HEK293 (cell line): Measurements from ENCODE around the gene RCSD1.

Experiments
- CTCF ChIA-PET: fragments of 350-600 bp; formaldehyde crosslinking; extraction: SDS; loops from one replicate; lab custom pipeline; 2021; ENCODE audit warnings: antibody characterized with exemption; lab: Yijun Ruan, JAX
- POLR2A ChIA-PET: fragments of 300-600 bp; formaldehyde crosslinking; extraction: SDS; loops from one replicate; lab custom pipeline; 2020; ENCODE audit warnings: antibody characterized with exemption, inconsistent platforms; lab: Yijun Ruan, JAX
- H3K27ac ChIP-seq: fragments of 200-500 bp; sonication (Bioruptor generic); 2 replicates; pipeline ENCODE4 v1.5.1; 2014; ENCODE audit warnings: low read depth, low read length, control low read depth, inconsistent platforms; ENCODE audit errors: extremely low read depth
- H3K36me3 ChIP-seq, 2 experiments: fragments of 200-500 bp in 1 of 2; sonication (Bioruptor generic) in 1 of 2; 1 replicate in 1 of 2; 2 replicates in 1 of 2; pipeline ENCODE4 v1.5.1; 2014 to 2017; ENCODE audit warnings: inconsistent platforms in 2 of 2, low read length in 2 of 2; ENCODE audit not compliant: control insufficient read depth in 2 of 2, insufficient read depth in 1 of 2
- H3K4me1 ChIP-seq: fragments of 200-500 bp; sonication (Bioruptor generic); 2 replicates; pipeline ENCODE4 v1.5.1; 2014; ENCODE audit warnings: mild to moderate bottlenecking, low read length, inconsistent platforms; ENCODE audit not compliant: control insufficient read depth, insufficient read depth
- H3K4me3 ChIP-seq: 2 replicates; pipeline ENCODE4 v1.5.1; 2011; ENCODE audit warnings: low read depth, mild to moderate bottlenecking, control low read depth, low read length, moderate library complexity
- H3K9me3 ChIP-seq: fragments of 200-500 bp; sonication (Bioruptor generic); 2 replicates; pipeline ENCODE4 v1.5.1; 2014; ENCODE audit warnings: low read depth, low read length, inconsistent platforms; ENCODE audit not compliant: control insufficient read depth, insufficient read depth
- GLI2 ChIP-seq: fragments of 450-650 bp; formaldehyde crosslinking; IDR thresholded peaks from 2 replicates; pipeline ENCODE4; 2017; ENCODE audit warnings: missing biosample characterization, missing genetic modification characterization, low read depth, borderline replicate concordance
- GLIS1 ChIP-seq: fragments of 450-650 bp; formaldehyde crosslinking; IDR thresholded peaks from 2 replicates; pipeline ENCODE4 v1.5.1; 2016; ENCODE audit warnings: missing biosample characterization, missing genetic modification characterization
- MYNN ChIP-seq: fragments of 450-650 bp; formaldehyde crosslinking; IDR thresholded peaks from 2 replicates; pipeline ENCODE4 v1.5.1; 2016; ENCODE audit warnings: missing biosample characterization, missing genetic modification characterization, borderline replicate concordance
- MZF1 ChIP-seq: fragments of 450-650 bp; formaldehyde crosslinking; IDR thresholded peaks from 2 replicates; pipeline ENCODE4 v1.5.1; 2017; ENCODE audit warnings: missing biosample characterization, missing genetic modification characterization, borderline replicate concordance
- REST ChIP-seq: fragments of 450-650 bp; formaldehyde crosslinking; IDR thresholded peaks from 2 replicates; pipeline ENCODE4 v1.5.1; 2016; ENCODE audit warnings: missing biosample characterization, missing genetic modification characterization
- TCF7L2 ChIP-seq: IDR thresholded peaks from 2 replicates; pipeline ENCODE4 v1.6.1; 2011; ENCODE audit warnings: low read depth, mild to moderate bottlenecking, inconsistent platforms, low read length, moderate library complexity, borderline replicate concordance
- ZBTB44 ChIP-seq: fragments of 450-650 bp; IDR thresholded peaks from 2 replicates; pipeline ENCODE4 v1.5.1; 2018; ENCODE audit warnings: missing biosample characterization, mild to moderate bottlenecking, missing genetic modification characterization
- ZFP41 ChIP-seq: fragments of 450-650 bp; formaldehyde crosslinking; IDR thresholded peaks from 2 replicates; pipeline ENCODE4 v1.5.1; 2016; ENCODE audit warnings: missing biosample characterization, missing genetic modification characterization, borderline replicate concordance
- ZNF114 ChIP-seq: fragments of 450-650 bp; formaldehyde crosslinking; IDR thresholded peaks from 2 replicates; pipeline ENCODE4 v1.5.0; 2017; ENCODE audit warnings: missing biosample characterization, missing genetic modification characterization
- ZNF121 ChIP-seq: fragments of 450-650 bp; formaldehyde crosslinking; IDR thresholded peaks from 2 replicates; pipeline ENCODE4 v1.5.1; 2016; ENCODE audit warnings: missing biosample characterization, missing genetic modification characterization
- ZNF146 ChIP-seq: fragments of 450-650 bp; formaldehyde crosslinking; IDR thresholded peaks from 2 replicates; pipeline ENCODE4 v1.5.1; 2016; ENCODE audit warnings: missing biosample characterization, missing genetic modification characterization
- ZNF157 ChIP-seq: fragments of 450-650 bp; formaldehyde crosslinking; IDR thresholded peaks from 2 replicates; pipeline ENCODE4 v1.5.1; 2016; ENCODE audit warnings: missing biosample characterization, missing genetic modification characterization
- ZNF19 ChIP-seq: fragments of 450-650 bp; formaldehyde crosslinking; IDR thresholded peaks from 2 replicates; pipeline ENCODE4; 2016; ENCODE audit warnings: missing biosample characterization, missing genetic modification characterization, low read depth
- ZNF202 ChIP-seq: fragments of 450-650 bp; formaldehyde crosslinking; IDR thresholded peaks from 2 replicates; pipeline ENCODE4 v1.5.1; 2016; ENCODE audit warnings: missing biosample characterization, missing genetic modification characterization, borderline replicate concordance
- ZNF211 ChIP-seq: fragments of 450-650 bp; formaldehyde crosslinking; IDR thresholded peaks from 2 replicates; pipeline ENCODE4 v1.5.1; 2016; ENCODE audit warnings: low read depth, missing biosample characterization, missing genetic modification characterization
- ZNF324 ChIP-seq: fragments of 450-650 bp; formaldehyde crosslinking; IDR thresholded peaks from 2 replicates; pipeline ENCODE4 v1.5.1; 2016; ENCODE audit warnings: missing biosample characterization, missing genetic modification characterization
- ZNF391 ChIP-seq: fragments of 450-650 bp; formaldehyde crosslinking; IDR thresholded peaks from 2 replicates; pipeline ENCODE4 v1.5.1; 2016; ENCODE audit warnings: low read depth, missing biosample characterization, missing genetic modification characterization, borderline replicate concordance
- ZNF423 ChIP-seq: fragments of 450-650 bp; formaldehyde crosslinking; IDR thresholded peaks from 2 replicates; pipeline ENCODE4 v1.5.1; 2016; ENCODE audit warnings: missing biosample characterization, missing genetic modification characterization
- ZNF48 ChIP-seq: fragments of 450-650 bp; formaldehyde crosslinking; IDR thresholded peaks from 2 replicates; pipeline ENCODE4 v1.5.1; 2016; ENCODE audit warnings: missing biosample characterization, missing genetic modification characterization
- ZNF596 ChIP-seq: fragments of 450-650 bp; IDR thresholded peaks from 2 replicates; pipeline ENCODE4 v1.5.0; 2018; ENCODE audit warnings: missing biosample characterization, mild to moderate bottlenecking, missing genetic modification characterization, moderate library complexity
- ZNF621 ChIP-seq: fragments of 450-650 bp; formaldehyde crosslinking; IDR thresholded peaks from 2 replicates; pipeline ENCODE4 v1.5.1; 2017; ENCODE audit warnings: missing biosample characterization, missing genetic modification characterization
- ZSCAN30 ChIP-seq: fragments of 450-650 bp; IDR thresholded peaks from 2 replicates; pipeline ENCODE4 v1.5.1; 2018; ENCODE audit warnings: missing biosample characterization, mild to moderate bottlenecking, missing genetic modification characterization, moderate library complexity

Gene RCSD1

GRCh38 chr1:167667536-167667935, 37.5 kb downstream of the RCSD1 start:
- CTCF ChIA-PET = interaction anchor here (0.6 to 1.8 kb wide), 4 partner anchors 17 to 126 kb away, joined by 3 to 6 read pairs (median 4); no protein-coding TSS in a partner anchor
- Histone ChIP-seq H3K4me1 (no peaks in the 10 kb centered on the region), H3K36me3 (no peaks in the 10 kb centered on the region), H3K27ac (no peak overlapping the region), H3K4me3 (no peak overlapping the region)
- TF ChIP-seq ZFP41 (tag by site-specific recombination) (no peak), ZNF157 (tag by site-specific recombination) (no peak), ZNF391 (tag by site-specific recombination) (no peak), ZNF48 (tag by site-specific recombination) (no peak), GLI2 (tag by site-specific recombination) (no peak), ZNF596 (no peak), ZNF146 (tag by site-specific recombination) (no peak), ZNF423 (tag by site-specific recombination) (no peak), ZNF211 (tag by site-specific recombination) (no peak), ZNF621 (tag by site-specific recombination) (no peak), ZNF202 (tag by site-specific recombination) (no peak), ZNF324 (tag by site-specific recombination) (no peak), ZBTB44 (no peak), MYNN (tag by site-specific recombination) (no peak), ZNF114 (tag by site-specific recombination) (no peak), ZNF19 (no peak), TCF7L2 (no peak)
- TF ChIP-seq, all 188 proteins: peak for 0
- no peaks in the 10 kb centered on the region for H3K9me3 ChIP-seq
- POLR2A ChIA-PET = no interaction called here

GRCh38 chr1:167668108-167668507, 38.1 kb downstream of the RCSD1 start:
- Histone ChIP-seq H3K27ac (no peak overlapping the region), H3K4me1 (no peaks in the 10 kb centered on the region), H3K9me3 (no peaks in the 10 kb centered on the region), H3K4me3 (no peak overlapping the region), H3K36me3 (no peaks in the 10 kb centered on the region)
- TF ChIP-seq MZF1 (tag by site-specific recombination) = no peak
- TF ChIP-seq ZSCAN30 = no peak
- no peak for TF ChIP-seq ZNF211 (tag by site-specific recombination)
- TF ChIP-seq ZNF121 (tag by site-specific recombination) = peak; percentile 35; the same call in 1 of the 2 replicates
- ChIA-PET POLR2A (no interaction called here), CTCF (interaction anchor here (0.5 to 1.8 kb wide), 4 partner anchors 19 to 412 kb away, joined by 3 to 6 read pairs (median 3); no protein-coding TSS in a partner anchor)

- no peaks in the 10 kb centered on the region for H3K4me1 ChIP-seq
- POLR2A ChIA-PET = interaction anchor here (0.7 kb wide), 1 partner anchor 653 kb away, joined by 6 read pairs; no protein-coding TSS in a partner anchor
- no peaks in the 10 kb centered on the region for H3K9me3 ChIP-seq
- no peak overlapping the region for H3K4me3 ChIP-seq
- H3K36me3 ChIP-seq = no peaks in the 10 kb centered on the region
- CTCF ChIA-PET = interaction anchor here (0.6 to 1.8 kb wide), 3 partner anchors 18 to 536 kb away, joined by 3 to 6 read pairs (median 4); no protein-coding TSS in a partner anchor
- peak; percentile 87 for TF ChIP-seq GLIS1 (tag by site-specific recombination)
- TF ChIP-seq REST (tag by site-specific recombination) = no peak
- TF ChIP-seq, all 188 proteins: peak for 1
- H3K27ac ChIP-seq = no peak overlapping the region
These were observed 39.4 kb downstream of the RCSD1 start for GRCh38 chr1:167669209-167670124.
